GM18498 (cell line): ENCODE data around the gene AQR.
"Not testable (repeated sequence)": the region's sequence is repeated elsewhere in the genome, so short reads cannot be mapped to it uniquely, and the experiment has no call there.

Experiments used
- ATAC-seq: cut with Tn5 transposase; IDR thresholded peaks from one replicate; pipeline ENCODE4 v1.9.1; 2021; ENCODE audit warnings: mild to moderate bottlenecking, moderate library complexity; ENCODE audit not compliant: unreplicated experiment

Gene AQR

DNA sequence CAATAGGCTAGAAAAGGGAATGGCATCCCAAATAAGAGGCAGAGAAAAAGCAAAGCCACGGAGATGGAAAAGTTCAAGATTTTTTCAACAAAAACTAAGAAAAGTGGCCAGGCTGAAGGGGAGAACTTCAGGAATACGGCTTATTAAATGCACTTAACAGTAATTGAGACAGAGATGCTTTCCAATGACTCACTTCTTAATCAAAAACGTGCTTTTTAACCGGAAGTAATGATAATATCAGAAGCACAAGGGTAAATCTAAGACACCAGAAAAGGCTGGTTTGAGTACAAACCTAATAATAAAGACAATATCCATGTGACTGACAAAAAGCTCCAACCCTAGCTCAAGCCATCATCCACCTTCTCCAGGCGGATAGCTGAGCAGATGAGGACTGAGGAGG lies 149.4 kb downstream of the AQR start:
- ATAC-seq: no peak

DNA sequence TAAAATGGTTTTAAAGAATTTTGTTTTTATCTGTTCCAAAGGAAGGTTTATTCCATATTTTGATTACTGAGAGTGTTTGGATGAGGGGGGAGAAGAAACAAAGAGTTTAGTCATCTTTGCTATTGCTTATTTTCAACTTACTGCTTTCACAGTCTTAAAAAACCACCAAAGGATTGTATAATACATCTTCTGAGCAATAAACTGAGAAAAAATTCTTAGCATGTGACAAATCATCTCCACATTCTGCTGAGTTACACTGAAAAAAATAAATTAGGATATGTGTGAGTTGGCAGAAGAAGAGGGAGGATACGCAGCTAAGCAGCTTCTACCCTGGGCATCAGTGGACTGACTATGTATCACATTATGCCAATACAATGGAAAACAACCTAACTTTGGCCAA lies 151.0 kb downstream of the AQR start:
- ATAC-seq: no peak

DNA sequence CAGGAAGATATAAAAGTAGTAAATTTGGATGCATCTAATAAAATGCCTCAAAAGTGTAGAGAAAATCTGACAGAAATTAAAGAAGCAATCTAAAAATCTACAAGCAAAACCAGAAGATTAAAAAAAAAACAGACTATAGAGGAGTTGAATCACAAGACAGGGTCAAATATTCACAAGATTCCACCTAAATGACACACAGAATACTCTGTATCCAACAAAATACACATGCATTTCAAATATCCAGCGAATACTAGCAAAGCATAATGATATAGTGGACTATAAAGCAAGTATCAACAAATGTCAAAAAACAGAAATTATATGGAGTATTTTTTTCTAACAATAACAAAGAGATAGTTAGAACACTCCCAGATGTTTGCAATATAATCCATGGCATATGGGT lies 153.7 kb downstream of the AQR start:
- ATAC-seq: no peak

DNA sequence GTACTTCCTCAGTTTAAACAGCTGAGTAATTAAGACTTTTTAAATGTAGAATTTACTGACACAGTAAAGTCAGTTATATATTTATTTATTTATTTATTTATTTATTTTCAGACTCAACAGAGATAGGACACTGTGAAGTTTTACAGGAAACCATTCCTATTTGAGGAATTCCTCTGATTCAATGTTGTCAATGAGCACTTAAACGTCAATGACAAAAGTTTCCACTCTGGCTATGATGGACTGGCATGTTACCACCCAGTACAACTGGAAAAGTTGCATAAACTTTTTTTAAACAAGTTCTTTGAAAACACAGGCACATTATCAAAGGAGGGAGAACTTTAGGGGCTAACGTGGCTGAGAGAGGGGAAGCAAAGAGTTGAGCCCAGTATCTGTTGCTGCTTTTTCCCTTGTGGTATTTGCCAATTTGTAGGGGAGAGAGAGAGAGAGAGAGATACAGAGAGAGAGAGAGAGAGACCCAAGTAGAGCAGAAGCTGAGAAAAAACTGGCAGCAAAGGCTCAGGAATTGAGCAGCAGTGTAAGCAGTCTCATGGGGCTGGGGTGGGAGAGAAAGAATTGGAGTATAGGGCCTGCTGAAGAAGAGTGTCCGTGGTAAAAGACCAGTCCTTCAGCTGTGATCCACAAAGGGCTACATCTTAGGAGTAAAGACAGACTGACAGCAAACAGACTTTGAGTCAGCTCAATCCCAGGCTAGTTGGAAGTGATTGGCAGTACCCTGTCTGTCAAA lies 155.9 kb downstream of the AQR start:
- ATAC-seq: no peak

DNA sequence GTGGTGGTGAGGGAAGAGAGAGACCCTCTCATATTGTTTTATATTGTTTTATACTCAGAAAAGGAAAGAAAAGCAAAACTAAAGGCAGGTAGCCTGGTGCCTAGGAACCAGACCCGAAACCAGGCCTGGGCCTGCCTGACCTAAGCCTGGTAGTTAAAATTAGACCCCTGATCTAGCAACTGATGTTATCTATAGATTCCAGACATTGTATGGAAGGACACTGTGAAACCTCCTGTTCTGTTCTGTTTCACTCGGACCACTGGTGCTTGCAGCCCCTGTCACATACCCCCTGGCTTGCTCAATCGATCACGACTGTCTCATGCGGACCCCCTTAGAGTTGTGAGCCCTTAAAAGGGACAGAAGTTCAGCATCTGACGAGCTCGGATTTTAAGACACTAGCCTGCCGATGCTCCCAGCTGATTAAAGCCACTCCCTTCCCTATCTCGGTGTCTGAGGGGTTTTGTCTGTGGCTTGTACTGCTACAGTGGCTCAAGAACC lies 156.6 kb downstream of the AQR start:
- not testable (repeated sequence) for ATAC-seq

DNA sequence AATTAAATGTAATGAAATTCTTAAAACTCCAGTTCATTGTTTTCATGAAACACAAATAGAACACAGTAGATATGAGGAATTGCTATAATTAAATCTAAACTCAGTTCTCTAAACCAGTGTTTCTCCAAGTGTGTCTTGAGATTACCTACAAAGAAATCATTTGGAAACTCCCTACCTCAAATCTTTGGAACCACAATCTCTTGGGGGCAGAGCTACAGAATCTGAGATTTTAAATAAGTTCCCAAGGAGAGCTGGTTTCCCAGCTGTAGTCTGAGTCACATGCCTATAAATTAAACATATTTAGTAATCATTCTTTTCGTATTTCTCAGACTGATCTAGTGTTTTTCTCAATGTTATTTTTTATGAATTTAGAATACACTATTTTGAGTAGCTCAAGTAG lies 157.2 kb downstream of the AQR start:
- no peak for ATAC-seq

DNA sequence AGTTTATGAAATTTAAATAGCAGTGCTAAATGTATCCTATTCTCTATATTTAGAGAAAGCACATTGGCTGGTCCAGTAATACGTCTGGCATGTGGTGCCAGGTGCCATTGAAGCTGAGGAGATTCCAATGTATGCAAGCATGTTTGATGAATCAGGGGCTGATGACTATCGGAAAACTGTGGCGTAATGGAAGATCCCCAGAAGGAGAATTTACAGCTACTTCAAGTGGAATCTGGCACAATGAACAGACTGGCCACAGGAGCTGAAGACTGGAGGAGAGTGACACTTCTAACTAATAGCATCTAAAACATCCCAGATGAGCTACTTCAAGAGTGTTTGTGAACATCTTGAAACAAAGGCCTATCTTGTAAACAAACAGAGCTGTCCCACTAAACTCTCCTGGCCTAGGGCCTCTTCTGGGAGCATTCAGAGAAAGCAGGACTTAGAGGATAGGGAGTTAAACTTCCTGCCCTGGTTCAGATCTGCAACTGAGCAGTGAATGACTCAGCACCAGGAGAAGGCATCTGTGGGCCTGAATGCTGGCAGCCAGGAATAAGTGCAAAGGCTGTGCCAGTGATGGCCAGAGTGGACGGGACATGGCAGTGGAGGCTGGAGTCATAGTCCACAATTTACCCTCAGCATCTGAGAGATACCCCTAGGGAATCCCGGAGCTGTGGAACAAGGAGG lies 159.0 kb downstream of the AQR start:
- no peak for ATAC-seq

DNA sequence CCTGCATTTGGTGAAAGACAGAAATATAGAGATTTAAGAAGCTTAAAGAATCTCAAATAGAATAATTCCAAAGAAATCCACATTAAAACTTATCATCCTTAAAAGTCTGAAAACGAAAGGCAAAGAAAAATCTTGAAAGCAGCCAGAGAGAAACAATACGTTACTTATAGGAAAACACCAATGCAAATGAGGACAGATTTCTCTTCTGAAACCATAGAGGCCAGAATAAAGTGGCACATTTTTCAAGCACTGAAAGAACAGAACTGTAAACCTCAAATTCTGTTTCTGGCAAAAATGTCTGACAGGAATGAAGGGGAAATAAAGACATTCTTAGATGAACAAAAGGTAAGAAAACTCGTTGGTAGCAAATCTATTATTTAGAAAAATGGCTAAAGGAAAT lies 160.4 kb downstream of the AQR start:
- no peak for ATAC-seq

DNA sequence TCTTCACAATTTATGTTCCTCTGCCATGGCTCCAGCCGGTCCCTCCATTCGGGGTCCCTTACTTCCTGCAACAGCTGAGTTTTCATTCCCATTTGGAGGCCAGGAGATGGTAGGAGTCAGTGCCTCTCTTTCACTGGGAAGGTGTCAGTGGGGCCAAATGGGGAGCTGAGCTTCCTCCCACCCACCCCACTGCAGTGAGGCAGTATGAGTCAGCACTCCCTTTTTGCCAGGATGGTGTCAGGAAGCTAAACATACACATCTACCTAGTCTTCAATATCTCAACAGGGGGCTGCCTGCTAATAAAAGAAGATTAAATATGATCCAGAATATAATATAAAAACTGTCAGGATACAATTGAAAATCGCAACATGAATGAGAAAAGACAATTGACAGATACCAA lies 161.5 kb downstream of the AQR start:
- ATAC-seq: no peak

DNA sequence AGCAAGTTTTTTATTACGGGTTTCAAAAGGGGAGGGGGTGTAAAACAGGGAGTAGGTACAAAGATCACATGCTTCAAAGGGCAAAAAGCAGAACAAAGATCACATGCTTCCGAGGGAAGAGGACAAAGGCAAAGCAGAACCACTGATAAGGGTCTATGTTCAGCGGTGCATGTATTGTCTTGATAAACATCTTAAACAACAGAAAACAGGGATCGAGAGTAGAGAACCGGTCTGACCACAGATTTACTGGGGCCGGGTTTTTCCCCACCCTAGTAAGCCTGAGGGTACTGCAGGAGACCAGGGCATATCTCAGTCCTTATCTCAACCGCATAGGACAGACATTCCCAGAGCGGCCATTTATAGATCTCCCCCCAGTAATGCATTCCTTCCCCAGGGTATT lies 162.3 kb downstream of the AQR start:
- not testable (repeated sequence) for ATAC-seq

DNA sequence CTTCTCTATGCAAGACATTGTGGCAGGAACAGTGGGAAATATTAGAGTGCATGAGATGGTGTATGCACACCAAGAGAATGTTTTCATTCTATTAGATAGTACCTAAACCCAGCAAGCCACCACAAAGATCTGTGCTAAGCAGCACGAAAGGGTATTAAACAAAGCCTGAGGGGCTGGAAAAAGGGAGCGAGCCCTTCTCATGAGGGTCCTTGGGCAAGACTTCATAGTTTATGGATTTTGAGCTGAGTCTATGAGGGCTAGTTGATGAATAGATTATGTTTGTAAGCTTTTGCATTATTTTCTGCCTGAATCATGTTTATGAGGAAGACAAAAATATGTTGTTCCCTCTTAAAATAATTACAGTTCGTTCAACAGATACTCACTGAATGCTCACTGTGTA lies 164.8 kb downstream of the AQR start:
- no peak for ATAC-seq

DNA sequence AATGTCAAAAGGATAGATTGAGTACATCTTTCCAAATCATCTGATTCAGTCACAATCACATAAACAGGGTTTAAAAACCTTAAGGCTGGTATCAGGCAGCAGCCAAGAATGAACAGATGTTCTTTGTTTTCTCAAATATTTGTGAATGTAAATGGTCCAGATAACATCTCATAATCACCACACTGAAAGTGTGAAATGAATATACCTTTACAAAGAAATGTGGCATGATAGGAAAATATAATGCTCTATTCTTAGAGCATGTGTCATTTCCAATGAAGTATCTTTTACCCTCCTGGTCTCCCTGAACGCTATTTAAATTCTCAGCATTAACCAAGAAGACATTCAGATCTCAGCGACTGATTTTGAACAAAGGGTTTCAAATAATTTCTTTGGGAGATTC lies 165.4 kb downstream of the AQR start:
- no peak for ATAC-seq

DNA sequence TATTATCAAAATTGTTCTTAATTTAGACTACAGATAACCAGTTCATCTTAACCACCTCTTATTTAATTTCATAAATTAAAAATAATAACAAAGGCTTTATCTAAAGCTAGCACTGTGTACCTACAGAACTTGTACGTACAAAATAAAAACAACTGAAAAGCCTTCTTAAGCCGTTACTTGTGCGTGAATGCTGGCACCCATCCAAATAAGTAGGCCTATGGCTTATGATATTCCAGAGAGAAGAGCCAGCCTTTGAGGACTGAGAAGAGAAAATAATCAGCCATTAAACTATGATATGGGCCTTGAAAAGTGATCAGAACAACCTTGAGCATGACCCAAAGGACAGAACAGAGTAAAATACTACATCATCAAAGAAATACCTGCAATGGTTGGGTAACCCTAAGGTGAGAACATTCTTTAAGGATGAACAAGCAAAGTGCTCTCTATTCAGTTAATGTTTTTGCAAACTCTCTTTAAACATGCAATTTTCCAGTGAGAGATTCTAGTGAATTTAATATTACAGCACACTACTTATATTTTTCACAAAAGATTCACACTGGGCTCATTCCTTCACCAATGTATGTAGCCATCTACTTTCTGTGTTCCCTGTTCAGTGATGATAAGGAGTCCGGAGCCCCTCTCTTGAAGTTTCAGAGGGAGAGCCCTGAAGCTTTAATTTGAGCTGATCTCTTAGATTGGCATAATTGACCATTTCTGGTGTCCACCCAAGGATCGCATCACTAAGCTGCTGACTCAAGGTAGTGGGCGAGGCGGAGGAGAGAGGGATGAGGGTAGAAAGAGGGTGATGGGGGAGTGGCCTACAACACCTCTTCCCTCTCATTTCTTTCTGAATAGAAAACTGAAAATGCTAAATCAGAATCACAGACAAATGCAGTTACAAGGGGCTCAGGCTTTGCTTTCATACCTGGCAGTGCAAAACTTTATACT lies 166.5 kb downstream of the AQR start:
- ATAC-seq: no peak

DNA sequence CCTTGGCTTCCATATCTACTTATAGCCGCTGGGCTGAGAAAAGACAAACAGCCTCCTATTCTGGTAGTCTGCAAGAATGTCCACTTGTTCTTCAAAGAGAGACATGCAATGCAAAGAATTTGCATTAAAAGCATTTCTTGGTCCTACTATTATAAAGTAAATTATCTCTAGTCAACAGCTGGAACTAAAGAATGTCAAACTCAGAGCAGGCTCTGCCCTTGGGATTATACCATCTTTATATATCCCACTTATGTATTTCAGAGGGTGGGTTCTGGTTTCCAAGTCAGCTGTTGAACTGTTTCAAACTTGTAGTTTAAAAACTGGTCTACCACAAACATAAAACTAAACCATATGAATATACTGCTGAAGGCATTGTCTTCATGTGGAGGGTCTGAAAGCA lies 167.2 kb downstream of the AQR start:
- no peak for ATAC-seq
